Lower lobe of right lung (tissue), 2 donors: ENCODE data around the gene USP14. TPM values are rescaled to one million over a fixed set of nuclear protein-coding genes. Genes with fewer than 3 reads are reported as not detected.

ENCODE experiments used
- ATAC-seq, 2 donors: fragments of 200-7000 bp; cut with Tn5 transposase; one replicate each; pipeline ENCODE4 v1.9.1; 2020 to 2022; ENCODE audit warnings: mild to moderate bottlenecking in 2 of 2, moderate library complexity in 2 of 2
- DNase-seq: peaks from one replicate; pipeline ENCODE4 v3.0.0-alpha.2; 2020
- H3K27ac ChIP-seq: fragments of 200-600 bp; one replicate; pipeline ENCODE4 v1.8.0; 2022
- H3K27me3 ChIP-seq: fragments of 200-600 bp; one replicate; pipeline ENCODE4 v1.8.0; 2022; ENCODE audit warnings: low read depth
- H3K36me3 ChIP-seq: fragments of 200-600 bp; one replicate; pipeline ENCODE4 v1.8.0; 2022; ENCODE audit warnings: mild to moderate bottlenecking
- H3K4me1 ChIP-seq: fragments of 200-600 bp; one replicate; pipeline ENCODE4 v1.8.0; 2022
- H3K4me3 ChIP-seq: fragments of 200-600 bp; one replicate; pipeline ENCODE4 v1.8.0; 2022; ENCODE audit warnings: mild to moderate bottlenecking
- H3K9me3 ChIP-seq: fragments of 200-600 bp; one replicate; pipeline ENCODE4 v1.8.0; 2022
- intact Hi-C: fragments of 100-400 bp; cut with DNase I; formaldehyde crosslinking; loops from one replicate; pipeline ENCODE4 v1.11.0; 2022
- microRNA-seq: library from miRNA; unstranded; fragments of <30 nt; microRNA quantifications from one replicate; pipeline ENCODE4 v1.2.0, GENCODE V29; 2020; ENCODE audit warnings: borderline number of aligned reads
- total RNA-seq: library from RNA; stranded (reverse); fragmentation: NEBNext Ultra II Directional; extraction: Animal tissue kit (Norgen Biotek cat#: 25700); gene quantifications from one replicate; pipeline ENCODE4 v1.2.1, GENCODE V29; 2021
- TF ChIP-seq, protein P1 (sequence below): fragments of 200-600 bp; IDR thresholded peaks from one replicate; pipeline ENCODE4 v1.8.0; 2022; ENCODE audit warnings: antibody characterized with exemption, mild to moderate bottlenecking
- donor health status: DM: no; HTN: yes; CAD: no; lungs with severe emphysema.

The USP14 gene
- total RNA-seq, 1 donor from 2014 or later: 43.2 TPM

DNA sequence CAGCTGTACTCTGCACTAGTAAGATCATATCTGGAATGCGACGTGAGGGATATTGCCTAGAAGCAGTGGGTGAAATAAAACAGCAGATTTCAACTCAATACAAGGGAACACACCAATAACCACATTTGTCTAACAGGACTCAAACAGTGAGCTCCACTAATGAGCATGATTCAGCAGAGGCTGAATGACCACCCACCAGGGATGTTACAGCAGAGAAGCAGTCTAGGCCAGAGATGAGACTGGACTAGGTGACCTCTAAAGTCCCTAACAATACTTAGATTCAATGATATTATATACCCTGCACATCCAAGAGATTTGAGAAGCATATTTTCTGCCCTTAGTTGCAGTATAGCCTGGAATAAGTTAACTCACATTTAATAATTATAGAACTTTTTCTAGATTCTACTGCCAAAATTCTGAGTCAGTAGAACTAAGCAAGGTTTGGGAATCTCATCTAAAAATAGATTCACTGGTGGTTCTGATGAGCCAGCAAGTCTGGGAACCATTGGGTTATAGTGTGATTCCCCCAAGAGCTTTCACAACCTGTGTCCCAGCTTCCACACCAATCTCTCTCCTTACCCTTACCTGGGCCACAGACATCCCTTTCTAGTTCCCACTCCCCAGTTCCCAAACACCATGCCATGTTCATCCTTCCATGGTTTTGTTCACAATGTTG, 103.2 kb downstream of the USP14 start:
- Histone ChIP-seq H3K4me3 (no peak overlapping the region), H3K36me3 (peaks cover 82% of the 10 kb centered on the region), H3K4me1 (peaks cover 3% of the 10 kb centered on the region), H3K27ac (no peak overlapping the region), H3K9me3 (no peaks in the 10 kb centered on the region), H3K27me3 (no peaks in the 10 kb centered on the region)
- DNase-seq (no peak), ATAC-seq (no peak)
- intact Hi-C loops: no loop called here
- TF ChIP-seq, protein P1, sequence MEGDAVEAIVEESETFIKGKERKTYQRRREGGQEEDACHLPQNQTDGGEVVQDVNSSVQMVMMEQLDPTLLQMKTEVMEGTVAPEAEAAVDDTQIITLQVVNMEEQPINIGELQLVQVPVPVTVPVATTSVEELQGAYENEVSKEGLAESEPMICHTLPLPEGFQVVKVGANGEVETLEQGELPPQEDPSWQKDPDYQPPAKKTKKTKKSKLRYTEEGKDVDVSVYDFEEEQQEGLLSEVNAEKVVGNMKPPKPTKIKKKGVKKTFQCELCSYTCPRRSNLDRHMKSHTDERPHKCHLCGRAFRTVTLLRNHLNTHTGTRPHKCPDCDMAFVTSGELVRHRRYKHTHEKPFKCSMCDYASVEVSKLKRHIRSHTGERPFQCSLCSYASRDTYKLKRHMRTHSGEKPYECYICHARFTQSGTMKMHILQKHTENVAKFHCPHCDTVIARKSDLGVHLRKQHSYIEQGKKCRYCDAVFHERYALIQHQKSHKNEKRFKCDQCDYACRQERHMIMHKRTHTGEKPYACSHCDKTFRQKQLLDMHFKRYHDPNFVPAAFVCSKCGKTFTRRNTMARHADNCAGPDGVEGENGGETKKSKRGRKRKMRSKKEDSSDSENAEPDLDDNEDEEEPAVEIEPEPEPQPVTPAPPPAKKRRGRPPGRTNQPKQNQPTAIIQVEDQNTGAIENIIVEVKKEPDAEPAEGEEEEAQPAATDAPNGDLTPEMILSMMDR: no peak

Small RNAs within 50 kb of the gene (microRNA-seq; reads per million reads assigned to microRNA genes)
- not detected for gene MIR8078

Other genes with a start within 250 kb of the USP14 start
- gene TUBB8B, start 108.9 kb upstream of the USP14 start, total RNA-seq: 0.47 TPM
- gene THOC1, start 109.5 kb downstream of the USP14 start, total RNA-seq: 31.1 TPM